HG03520 (cell line): Measurements from ENCODE around the gene BANK1.
A peak's percentile ranks its signal among the peaks of the same experiment; 100 is the strongest.

ENCODE experiments used
- ATAC-seq: cut with Tn5 transposase; IDR thresholded peaks from one replicate; pipeline ENCODE4 v1.9.1; 2021; ENCODE audit warnings: mild to moderate bottlenecking, moderate library complexity; ENCODE audit not compliant: unreplicated experiment

Gene BANK1

GRCh38 chr4:101790521-101791181 is at the start of gene BANK1:
Gene BANK1, plus strand, starts transcription at chr4:101790730. Its CDS starts 151 bp downstream, at chr4:101790881.
- ATAC-seq: peak; percentile 100

GRCh38 chr4:101753721-101754120 is 36.8 kb upstream of the BANK1 start:
- ATAC-seq: no peak

- ATAC-seq: no peak
Observed at GRCh38 chr4:101756181-101756580, 34.3 kb upstream of the BANK1 start.

GRCh38 chr4:101761405-101761804 is 29.1 kb upstream of the BANK1 start:
- no peak for ATAC-seq

GRCh38 chr4:101762025-101762424 is 28.5 kb upstream of the BANK1 start:
- ATAC-seq: no peak

- ATAC-seq: no peak
Observed at GRCh38 chr4:101762534-101762933, 28.0 kb upstream of the BANK1 start.

- ATAC-seq: no peak
Observed at GRCh38 chr4:101763576-101763975, 27.0 kb upstream of the BANK1 start.

- ATAC-seq: no peak
Observed at GRCh38 chr4:101774807-101775206, 15.7 kb upstream of the BANK1 start.

GRCh38 chr4:101777431-101777830 is 13.1 kb upstream of the BANK1 start:
- no peak for ATAC-seq

- ATAC-seq: no peak
Observed at GRCh38 chr4:101780284-101780683, 10.2 kb upstream of the BANK1 start.

- ATAC-seq: no peak
Observed at GRCh38 chr4:101782546-101782945, 8.0 kb upstream of the BANK1 start.

- ATAC-seq: no peak
Observed at GRCh38 chr4:101784957-101785356, 5.6 kb upstream of the BANK1 start.

- ATAC-seq: no peak
Observed at GRCh38 chr4:101785486-101785885, 5.0 kb upstream of the BANK1 start.

- no peak for ATAC-seq
Observed at GRCh38 chr4:101787701-101788316, 2.7 kb upstream of the BANK1 start.

GRCh38 chr4:101791182-101791558 is 640 bp downstream of the BANK1 start:
- ATAC-seq: no peak

- no peak for ATAC-seq
Observed at GRCh38 chr4:101792056-101792590, 1.6 kb downstream of the BANK1 start.

- no peak for ATAC-seq
Observed at GRCh38 chr4:101793397-101793796, 2.9 kb downstream of the BANK1 start.

- no peak for ATAC-seq
Observed at GRCh38 chr4:101794806-101795205, 4.3 kb downstream of the BANK1 start.

- ATAC-seq: no peak
Observed at GRCh38 chr4:101795704-101796103, 5.2 kb downstream of the BANK1 start.

- no peak for ATAC-seq
Observed at GRCh38 chr4:101801958-101802357, 11.4 kb downstream of the BANK1 start.

- peak; percentile 99 for ATAC-seq
Observed at GRCh38 chr4:101806914-101807313, 16.4 kb downstream of the BANK1 start.

- peak; percentile 29 for ATAC-seq
Observed at GRCh38 chr4:101807351-101807750, 16.8 kb downstream of the BANK1 start.
